Ascending aorta (tissue), 2 donors: ENCODE results near the gene CD53. TPM values are rescaled to one million over a fixed set of nuclear protein-coding genes. Genes with fewer than 3 reads are reported as not detected.

Experiments
- DNase-seq, 2 donors: peaks; one replicate each; pipeline ENCODE4 v3.0.0-alpha.2; 2019; ENCODE audit warnings: low spot score in 2 of 2
- H3K27ac ChIP-seq, 2 donors: fragments of 200-600 bp; sonication (generic); one replicate each; pipeline ENCODE4 v1.5.1; 2016 to 2017; ENCODE audit warnings: mild to moderate bottlenecking in 1 of 2
- H3K27me3 ChIP-seq: fragments of 200-600 bp; sonication (generic); one replicate; pipeline ENCODE4 v1.5.1; 2017
- H3K36me3 ChIP-seq, 2 donors: fragments of 200-600 bp; sonication (generic); one replicate each; pipeline ENCODE4 v1.5.1; 2016
- H3K4me1 ChIP-seq, 2 donors: fragments of 200-600 bp; sonication (generic); one replicate each; pipeline ENCODE4 v1.5.1; 2016 to 2017; ENCODE audit warnings: mild to moderate bottlenecking in 1 of 2
- H3K4me3 ChIP-seq, 2 donors: fragments of 200-600 bp; sonication (generic); one replicate each; pipeline ENCODE4 v1.5.1; 2016 to 2017; ENCODE audit warnings: mild to moderate bottlenecking in 1 of 2
- H3K9me3 ChIP-seq, 2 donors: fragments of 200-600 bp; sonication (generic); one replicate each; pipeline ENCODE4 v1.5.1; 2016
- intact Hi-C: fragments of 100-400 bp; cut with DNase I; formaldehyde crosslinking; loops from one replicate; pipeline ENCODE4 v1.15.1; 2023
- total RNA-seq: library from RNA; depleted of rRNA; stranded (reverse); fragments of >200 nt; gene quantifications from one replicate; pipeline ENCODE4 v1.1.0, GENCODE V29; 2016
- TF ChIP-seq, protein P1 (sequence below), 3 experiments: fragments of 200-600 bp in 2 of 3; fragments of 450-650 bp in 1 of 3; sonication (generic) in 2 of 3; IDR thresholded peaks; one replicate each; pipeline ENCODE4 v1.5.1; 2016 to 2019; ENCODE audit warnings: antibody characterized with exemption in 3 of 3, mild to moderate bottlenecking in 1 of 3, moderate library complexity in 1 of 3

The CD53 gene
- total RNA-seq, 1 donor from 2014 or later = 18.7 TPM

DNA sequence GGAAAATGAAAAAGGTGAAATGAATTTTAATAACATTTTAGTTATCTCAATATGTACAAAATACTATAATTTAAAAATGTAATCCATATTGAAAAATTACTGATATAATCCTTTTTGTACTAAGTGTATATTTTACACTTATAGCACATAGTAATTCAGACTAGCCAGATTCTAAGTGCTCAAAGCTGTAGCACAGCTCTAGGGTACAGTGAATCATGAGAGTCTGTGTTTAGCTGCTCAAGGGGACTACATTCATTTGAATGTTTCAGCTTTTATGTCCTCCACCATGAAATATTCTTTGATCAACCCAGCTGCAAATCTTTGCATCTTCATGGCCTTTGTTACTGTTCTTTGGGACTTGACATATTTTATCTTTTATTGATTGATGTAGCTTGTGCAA, 15.7 kb downstream of the CD53 start:
- intact Hi-C loops = no loop called here
- Histone ChIP-seq H3K36me3 (no peaks in the 10 kb centered on the region), H3K4me1 (no peaks in the 10 kb centered on the region), H3K27me3 (no peaks in the 10 kb centered on the region), H3K9me3 (no peaks in the 10 kb centered on the region), H3K4me3 (no peak overlapping the region), H3K27ac (no peak overlapping the region)
- TF ChIP-seq, protein P1, sequence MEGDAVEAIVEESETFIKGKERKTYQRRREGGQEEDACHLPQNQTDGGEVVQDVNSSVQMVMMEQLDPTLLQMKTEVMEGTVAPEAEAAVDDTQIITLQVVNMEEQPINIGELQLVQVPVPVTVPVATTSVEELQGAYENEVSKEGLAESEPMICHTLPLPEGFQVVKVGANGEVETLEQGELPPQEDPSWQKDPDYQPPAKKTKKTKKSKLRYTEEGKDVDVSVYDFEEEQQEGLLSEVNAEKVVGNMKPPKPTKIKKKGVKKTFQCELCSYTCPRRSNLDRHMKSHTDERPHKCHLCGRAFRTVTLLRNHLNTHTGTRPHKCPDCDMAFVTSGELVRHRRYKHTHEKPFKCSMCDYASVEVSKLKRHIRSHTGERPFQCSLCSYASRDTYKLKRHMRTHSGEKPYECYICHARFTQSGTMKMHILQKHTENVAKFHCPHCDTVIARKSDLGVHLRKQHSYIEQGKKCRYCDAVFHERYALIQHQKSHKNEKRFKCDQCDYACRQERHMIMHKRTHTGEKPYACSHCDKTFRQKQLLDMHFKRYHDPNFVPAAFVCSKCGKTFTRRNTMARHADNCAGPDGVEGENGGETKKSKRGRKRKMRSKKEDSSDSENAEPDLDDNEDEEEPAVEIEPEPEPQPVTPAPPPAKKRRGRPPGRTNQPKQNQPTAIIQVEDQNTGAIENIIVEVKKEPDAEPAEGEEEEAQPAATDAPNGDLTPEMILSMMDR (IDR thresholded peaks at IDR 0.05) = no peak
- DNase-seq = no peak

DNA sequence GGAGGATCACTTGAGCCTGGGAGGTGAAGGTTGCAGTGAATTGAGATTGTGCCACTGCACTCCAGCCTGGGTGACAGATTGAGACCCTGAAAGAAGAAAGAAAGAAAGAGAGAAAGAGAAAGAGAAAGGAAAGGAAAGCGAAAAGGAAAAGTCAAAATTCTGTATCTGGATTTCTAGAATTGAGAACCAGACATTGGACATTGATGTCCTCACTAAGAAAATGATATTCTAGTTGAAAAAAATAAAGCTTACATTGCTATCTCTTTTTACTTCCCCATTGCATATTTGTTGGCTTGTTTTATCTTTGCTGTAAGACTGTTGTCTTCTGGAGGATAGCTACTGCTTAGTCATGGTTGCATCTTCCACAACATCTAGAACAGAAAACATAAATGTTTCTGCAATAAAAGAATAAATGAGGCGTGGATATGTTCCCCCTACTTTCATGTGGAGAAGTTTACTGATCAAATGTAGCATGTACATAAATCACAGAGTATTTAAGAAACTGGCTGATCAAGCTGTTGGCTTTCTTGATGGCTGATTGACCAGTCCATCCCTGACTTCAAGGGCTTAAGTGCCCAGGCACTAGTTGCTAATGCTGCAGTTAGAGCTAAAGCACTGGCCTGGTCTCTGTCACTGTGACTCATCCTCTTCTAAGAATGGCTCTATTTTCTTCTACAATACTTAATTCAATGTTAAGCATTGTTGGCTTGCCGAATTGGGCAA, 17.7 kb downstream of the CD53 start:
- TF ChIP-seq, protein P1 (IDR thresholded peaks at IDR 0.05) = no peak
- Histone ChIP-seq H3K27ac (no peak overlapping the region), H3K27me3 (no peaks in the 10 kb centered on the region), H3K4me1 (no peaks in the 10 kb centered on the region), H3K36me3 (no peaks in the 10 kb centered on the region), H3K9me3 (no peaks in the 10 kb centered on the region), H3K4me3 (no peak overlapping the region)
- intact Hi-C loops = no loop called here
- DNase-seq = no peak

DNA sequence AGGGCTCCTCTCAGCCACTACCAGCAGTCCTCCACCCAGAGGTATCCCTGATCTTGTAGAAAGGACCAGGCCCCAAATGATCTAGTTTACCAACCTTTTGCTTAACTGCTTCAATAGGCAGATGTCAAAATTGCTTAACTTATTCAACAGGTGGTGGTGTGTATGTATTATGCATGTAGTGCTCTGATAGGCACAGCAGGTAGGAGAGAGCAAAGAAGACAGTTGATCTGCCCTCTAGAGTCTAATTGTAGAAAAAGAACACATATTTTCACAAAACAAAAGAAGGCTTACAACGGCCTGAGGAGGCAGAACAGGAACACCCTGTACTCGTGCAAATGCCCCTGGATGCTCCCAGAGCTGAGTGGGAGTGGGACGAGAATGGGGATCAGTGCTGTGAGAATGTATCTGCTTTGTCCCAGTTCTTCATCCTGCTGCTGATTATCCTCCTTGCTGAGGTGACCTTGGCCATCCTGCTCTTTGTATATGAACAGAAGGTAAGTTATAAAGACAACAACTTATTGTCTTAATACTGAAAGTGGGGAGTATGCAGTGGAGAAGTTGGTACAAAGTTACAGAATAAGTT, 21.1 kb downstream of the CD53 start:
- Histone ChIP-seq H3K4me1 (no peaks in the 10 kb centered on the region), H3K27me3 (no peaks in the 10 kb centered on the region), H3K36me3 (no peaks in the 10 kb centered on the region), H3K9me3 (no peaks in the 10 kb centered on the region), H3K4me3 (no peak overlapping the region), H3K27ac (no peak overlapping the region)
- intact Hi-C loops = no loop called here
- TF ChIP-seq, protein P1 (IDR thresholded peaks at IDR 0.05) = no peak
- no peak for DNase-seq

DNA sequence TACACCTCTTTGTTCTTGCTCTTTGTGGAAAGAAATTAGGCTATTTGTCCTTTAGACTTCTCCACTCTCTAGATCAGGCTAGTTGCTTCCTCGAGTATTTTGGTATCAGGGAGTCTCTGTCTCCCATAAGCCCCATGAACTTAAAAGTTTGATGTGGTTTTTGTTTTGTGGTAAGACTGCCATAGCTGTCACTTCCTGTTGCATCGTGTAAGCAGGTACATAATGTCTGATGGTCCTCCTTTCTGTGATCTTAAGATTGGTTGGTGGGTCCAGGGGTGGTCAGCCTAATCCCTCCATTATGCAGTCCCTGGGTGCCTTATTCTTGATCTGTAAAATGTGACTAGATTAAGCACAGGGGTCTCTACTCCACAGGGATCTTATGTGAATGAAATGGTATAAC, 23.1 kb downstream of the CD53 start:
- Histone ChIP-seq H3K27me3 (no peaks in the 10 kb centered on the region), H3K4me1 (no peaks in the 10 kb centered on the region), H3K4me3 (no peak overlapping the region), H3K27ac (no peak overlapping the region), H3K9me3 (no peaks in the 10 kb centered on the region), H3K36me3 (no peaks in the 10 kb centered on the region)
- DNase-seq = no peak
- TF ChIP-seq, protein P1 (IDR thresholded peaks at IDR 0.05) = no peak
- intact Hi-C loops = no loop called here

DNA sequence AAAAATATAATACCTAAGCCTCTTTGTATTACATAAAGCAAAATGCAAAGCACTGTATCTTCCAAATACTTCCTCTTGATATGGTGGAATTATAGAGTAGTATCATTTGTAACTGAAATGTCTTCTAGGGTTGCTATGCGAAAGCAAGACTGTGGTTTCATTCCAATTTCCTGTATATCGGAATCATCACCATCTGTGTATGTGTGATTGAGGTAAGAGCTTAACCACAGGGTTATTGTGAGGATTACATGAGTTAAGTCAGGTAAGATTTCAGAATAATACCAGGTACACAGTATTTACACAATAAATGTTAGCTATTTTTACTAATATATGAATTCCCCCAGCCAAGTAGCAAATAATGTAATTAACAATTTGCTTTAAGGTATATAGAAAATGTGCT, 24.7 kb downstream of the CD53 start:
- no peak overlapping the region for H3K4me3 ChIP-seq
- no peak overlapping the region for H3K27ac ChIP-seq
- intact Hi-C loops = no loop called here
- DNase-seq = no peak
- H3K27me3 ChIP-seq = no peaks in the 10 kb centered on the region
- H3K4me1 ChIP-seq = no peaks in the 10 kb centered on the region
- H3K9me3 ChIP-seq = no peaks in the 10 kb centered on the region
- no peaks in the 10 kb centered on the region for H3K36me3 ChIP-seq
- TF ChIP-seq, protein P1 (IDR thresholded peaks at IDR 0.05) = no peak
